SK-N-SH (cell line): ENCODE results near the gene USP27X. TPM values are rescaled to one million over a fixed set of nuclear protein-coding genes. Genes with fewer than 3 reads are reported as not detected.

Experiments used
- CTCF ChIA-PET: fragments of 300-600, 350-600 bp; formaldehyde crosslinking; extraction: SDS; loops from one replicate; lab custom pipeline; 2021; lab: Yijun Ruan, JAX
- POLR2A ChIA-PET: fragments of 350-600 bp; sonication (Branson Sonifier 250); formaldehyde crosslinking; extraction: SDS; loops from one replicate; lab custom pipeline; 2020; ENCODE audit warnings: antibody characterized with exemption, inconsistent platforms; lab: Yijun Ruan, JAX
- DNase-seq: peaks from one replicate; pipeline ENCODE4 v3.0.0; 2012
- H2AFZ ChIP-seq: fragments of 200-600 bp; sonication (generic); 2 replicates; pipeline ENCODE4 v1.8.1; 2016; ENCODE audit warnings: antibody characterized with exemption, mild to moderate bottlenecking, low read depth
- H3F3A ChIP-seq: fragments of 200-600 bp; sonication (generic); replicated peaks from 2 replicates; pipeline ENCODE3; 2016; ENCODE audit warnings: antibody characterized with exemption, mild to moderate bottlenecking; ENCODE audit not compliant: insufficient read depth
- H3K27ac ChIP-seq, 2 experiments: fragments of 200-500 bp in 1 of 2; fragments of 200-600 bp in 1 of 2; sonication (Bioruptor generic) in 1 of 2; sonication (generic), shearing (Covaris generic) in 1 of 2; 2 replicates each; pipeline versions ENCODE4 v1.5.1 to v1.6.1; 2014 to 2016; ENCODE audit warnings: low read depth in 2 of 2, inconsistent platforms in 1 of 2, low read length in 1 of 2, mild to moderate bottlenecking in 1 of 2, mixed read lengths in 1 of 2
- H3K27me3 ChIP-seq: fragments of 200-600 bp; sonication (generic), shearing (Covaris generic); 2 replicates; pipeline ENCODE4 v1.6.1; 2016; ENCODE audit warnings: mixed run types; ENCODE audit not compliant: insufficient read depth
- H3K36me3 ChIP-seq, 2 experiments: fragments of 200-500 bp in 1 of 2; fragments of 200-600 bp in 1 of 2; sonication (Bioruptor generic) in 1 of 2; sonication (generic) in 1 of 2; replicated peaks in 1 of 2; 2 replicates each; pipeline versions ENCODE3 to v1.5.1; 2014 to 2016; ENCODE audit warnings: low read length in 1 of 2, mild to moderate bottlenecking in 1 of 2; ENCODE audit not compliant: insufficient read depth in 2 of 2, control insufficient read depth in 1 of 2
- H3K4me1 ChIP-seq, 2 experiments: fragments of 200-500 bp in 1 of 2; fragments of 200-600 bp in 1 of 2; sonication (Bioruptor generic) in 1 of 2; sonication (generic), shearing (Covaris generic) in 1 of 2; 2 replicates each; pipeline versions ENCODE4 v1.5.1 to v1.6.1; 2014 to 2016; ENCODE audit warnings: low read depth in 1 of 2, low read length in 1 of 2, mixed run types in 1 of 2; ENCODE audit not compliant: insufficient read depth in 2 of 2, control insufficient read depth in 1 of 2
- H3K4me2 ChIP-seq: fragments of 200-600 bp; sonication (generic), shearing (Covaris generic); 2 replicates; pipeline ENCODE4 v1.6.1; 2017; ENCODE audit warnings: mixed run types
- H3K4me3 ChIP-seq, 2 experiments: fragments of 200-500 bp in 1 of 2; fragments of 200-600 bp in 1 of 2; sonication (Bioruptor generic) in 1 of 2; sonication (generic), shearing (Covaris generic) in 1 of 2; 2 replicates each; pipeline versions ENCODE4 v1.5.1 to v1.8.1; 2014 to 2016; ENCODE audit warnings: low read depth in 2 of 2, inconsistent platforms in 1 of 2, low read length in 1 of 2, mild to moderate bottlenecking in 1 of 2, mixed read lengths in 1 of 2, moderate library complexity in 1 of 2
- H3K79me2 ChIP-seq: fragments of 200-600 bp; sonication (generic); 2 replicates; pipeline ENCODE4 v1.8.1; 2017; ENCODE audit warnings: mild to moderate bottlenecking; ENCODE audit not compliant: insufficient read depth
- H3K9ac ChIP-seq: fragments of 200-600 bp; sonication (generic); 2 replicates; pipeline ENCODE4 v1.6.1; 2017; ENCODE audit warnings: mixed run types
- H3K9me2 ChIP-seq: fragments of 200-600 bp; sonication (generic); 2 replicates; pipeline ENCODE4 v1.6.1; 2017; ENCODE audit warnings: mixed run types
- H3K9me3 ChIP-seq: fragments of 200-600 bp; sonication (generic); 2 replicates; pipeline ENCODE4 v1.6.1; 2017; ENCODE audit warnings: mixed run types, mild to moderate bottlenecking, moderate library complexity
- H4K20me1 ChIP-seq: fragments of 200-600 bp; sonication (generic); 2 replicates; pipeline ENCODE4 v1.6.1; 2017; ENCODE audit warnings: mild to moderate bottlenecking, mixed run types; ENCODE audit not compliant: insufficient read depth
- CTCF ChIP-seq: fragments of 200-600 bp; sonication (generic); IDR thresholded peaks from 2 replicates; pipeline ENCODE4 v1.6.1; 2017; ENCODE audit warnings: antibody characterized with exemption, mild to moderate bottlenecking, moderate library complexity
- EP300 ChIP-seq, 2 experiments: IDR thresholded peaks; 2 replicates each; pipeline versions ENCODE4 v1.4.0 to v1.6.1; 2012; ENCODE audit warnings: borderline replicate concordance in 1 of 2, low read depth in 1 of 2, low read length in 1 of 2
- EZH2phosphoT487 ChIP-seq: fragments of 200-600 bp; sonication (generic); IDR thresholded peaks from 2 replicates; pipeline ENCODE4 v1.6.1; 2017; ENCODE audit warnings: low read depth, mixed run types, mild to moderate bottlenecking, antibody characterized with exemption, moderate library complexity, borderline replicate concordance
- FOSL2 ChIP-seq: IDR thresholded peaks from 2 replicates; pipeline ENCODE4 v1.4.0; 2012; ENCODE audit warnings: low read depth, mild to moderate bottlenecking, moderate library complexity, borderline replicate concordance
- FOXJ3 ChIP-seq: sonication (generic); formaldehyde crosslinking; IDR thresholded peaks from 2 replicates; pipeline ENCODE4 v1.5.1; 2020; ENCODE audit warnings: mild to moderate bottlenecking, missing genetic modification reagents
- GABPA ChIP-seq: IDR thresholded peaks from 2 replicates; pipeline ENCODE4 v1.4.0; 2012; ENCODE audit warnings: low read depth, mild to moderate bottlenecking
- GATA2 ChIP-seq: sonication (generic); formaldehyde crosslinking; IDR thresholded peaks from 2 replicates; pipeline ENCODE4 v1.5.0; 2020; ENCODE audit warnings: mild to moderate bottlenecking, missing genetic modification reagents
- JUND ChIP-seq: IDR thresholded peaks from 2 replicates; pipeline ENCODE4 v1.4.0; 2012
- NRF1 ChIP-seq: IDR thresholded peaks from 2 replicates; pipeline ENCODE4 v1.6.1; 2012; ENCODE audit warnings: low read depth, mild to moderate bottlenecking, low read length
- PBX3 ChIP-seq: IDR thresholded peaks from 2 replicates; pipeline ENCODE4; 2012
- REST ChIP-seq: IDR thresholded peaks from 2 replicates; pipeline ENCODE4 v1.6.1; 2012; ENCODE audit warnings: mild to moderate bottlenecking, low read depth, low read length, moderate library complexity
- RFX5 ChIP-seq: IDR thresholded peaks from 2 replicates; pipeline ENCODE4 v1.6.1; 2012; ENCODE audit warnings: mild to moderate bottlenecking, improper control_type of control experiment, low read length
- SIN3A ChIP-seq: IDR thresholded peaks from 2 replicates; pipeline ENCODE4 v1.6.1; 2012; ENCODE audit warnings: low read depth, mild to moderate bottlenecking, low read length, moderate library complexity, borderline replicate concordance
- SMC3 ChIP-seq: IDR thresholded peaks from 2 replicates; pipeline ENCODE4 v1.6.1; 2012; ENCODE audit warnings: low read depth, low read length, improper control_type of control experiment
- TCF12 ChIP-seq: IDR thresholded peaks from 2 replicates; pipeline ENCODE4 v1.4.0; 2012
- TEAD4 ChIP-seq: IDR thresholded peaks from 2 replicates; pipeline ENCODE4 v1.4.0; 2012; ENCODE audit warnings: mild to moderate bottlenecking, borderline replicate concordance; ENCODE audit not compliant: insufficient read depth
- YY1 ChIP-seq: IDR thresholded peaks from 2 replicates; pipeline ENCODE4 v1.4.0; 2012; ENCODE audit warnings: low read depth, mild to moderate bottlenecking
- ZBTB33 ChIP-seq: IDR thresholded peaks from 2 replicates; pipeline ENCODE4 v1.4.0; 2012; ENCODE audit warnings: low read depth, borderline replicate concordance
- WGBS: methylation state at CpG from one replicate; pipeline ENCODE4 v1.1.6; 2017; ENCODE audit warnings: low lambda C conversion rate; 5-methylcytosine and 5-hydroxymethylcytosine counted together
- polyA plus RNA-seq, 3 experiments: library from polyadenylated mRNA; depleted of rRNA; stranded (reverse); fragments of >200 nt; gene quantifications; 2 replicates each; pipeline ENCODE4 v1.2.3, GENCODE V29; 2012
- TF ChIP-seq, protein P1 (sequence below): fragments of 150-350 bp; IDR thresholded peaks from 2 replicates; pipeline ENCODE4 v1.6.1; 2016; ENCODE audit warnings: mild to moderate bottlenecking, low read depth, low read length

Gene USP27X
- polyA plus RNA-seq, 1 of the 3 experiments (the other 2 are of a cell fraction) = 1.9 TPM

- Histone ChIP-seq H3K4me3 (no peak overlapping the region), H3K4me2 (no peak overlapping the region; the same call in 1 of the 2 replicates), H3K4me1 (peaks cover 0 to 24% of the 10 kb centered on the region in 2 experiments; a peak in 1 of 4 replicates), H3K27me3 (no peaks in the 10 kb centered on the region), H3K9ac (no peak overlapping the region), H2AFZ (no peak overlapping the region), H3F3A (no peaks in the 10 kb centered on the region), H3K9me2 (no peaks in the 10 kb centered on the region), H3K27ac (no peak overlapping the region; a peak in 1 of 4 replicates), H3K9me3 (no peaks in the 10 kb centered on the region), H3K36me3 (no peaks in the 10 kb centered on the region)
- no peak for DNase-seq
- ChIA-PET POLR2A (no interaction called here), CTCF (interaction anchor here (0.6 to 2.3 kb wide), 16 partner anchors 9 to 1246 kb away, joined by 3 to 10 read pairs (median 4); no protein-coding TSS in a partner anchor)
- 35% methylated on average over 5 of the region's 5 CpGs for WGBS
- TF ChIP-seq NRF1 = no peak
- no peak for TF ChIP-seq TEAD4
- no peak for TF ChIP-seq GATA2 (CRISPR knock-in tag)
- no peak for TF ChIP-seq FOSL2
- no peak for TF ChIP-seq JUND
- TF ChIP-seq EP300 (IDR thresholded peaks at IDR 0.05; ENCODE audit: borderline replicate concordance in 1 of 2, low read depth in 1 of 2, low read length in 1 of 2) = no peak
- TF ChIP-seq SMC3 = no peak
- TF ChIP-seq PBX3 = no peak
- no peak for TF ChIP-seq REST
- TF ChIP-seq, protein P1, sequence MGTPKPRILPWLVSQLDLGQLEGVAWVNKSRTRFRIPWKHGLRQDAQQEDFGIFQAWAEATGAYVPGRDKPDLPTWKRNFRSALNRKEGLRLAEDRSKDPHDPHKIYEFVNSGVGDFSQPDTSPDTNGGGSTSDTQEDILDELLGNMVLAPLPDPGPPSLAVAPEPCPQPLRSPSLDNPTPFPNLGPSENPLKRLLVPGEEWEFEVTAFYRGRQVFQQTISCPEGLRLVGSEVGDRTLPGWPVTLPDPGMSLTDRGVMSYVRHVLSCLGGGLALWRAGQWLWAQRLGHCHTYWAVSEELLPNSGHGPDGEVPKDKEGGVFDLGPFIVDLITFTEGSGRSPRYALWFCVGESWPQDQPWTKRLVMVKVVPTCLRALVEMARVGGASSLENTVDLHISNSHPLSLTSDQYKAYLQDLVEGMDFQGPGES = no peak
- no peak for TF ChIP-seq GABPA
- TF ChIP-seq FOXJ3 (CRISPR knock-in tag) = no peak
- TF ChIP-seq TCF12 = no peak
- no peak for TF ChIP-seq EZH2phosphoT487
- no peak for TF ChIP-seq SIN3A
- no peak for TF ChIP-seq ZBTB33
- TF ChIP-seq YY1 = no peak
- no peak for TF ChIP-seq RFX5
- TF ChIP-seq CTCF = no peak
- TF ChIP-seq, all 33 proteins: peak for 0
- H4K20me1 ChIP-seq = no peaks in the 10 kb centered on the region
- H3K79me2 ChIP-seq = peaks cover 5% of the 10 kb centered on the region; the same call in 1 of the 2 replicates
Observed at GRCh38 chrX:49877397-49878101, 1.7 kb upstream of the USP27X start.
